ENCODE data around the gene PDE2A.

PDE2A gene

GRCh38 chr11:72661486-72661885 is 12.7 kb downstream of the PDE2A start:
- in situ Hi-C loops (cut with HindIII; ENCODE audit: low sequenced_read_pairs), result no loop called here

- in situ Hi-C loops (cut with HindIII; ENCODE audit: low sequenced_read_pairs), result loop anchor here (5.0 kb wide), 1 partner anchor 102 kb away; no protein-coding TSS in a partner anchor
Measured at GRCh38 chr11:72658989-72659640, 15.1 kb downstream of the PDE2A start.

- in situ Hi-C loops (cut with HindIII; ENCODE audit: low sequenced_read_pairs), result loop anchor here (5.0 kb wide), 1 partner anchor 100 kb away; no protein-coding TSS in a partner anchor
Measured at GRCh38 chr11:72657411-72658100, 16.7 kb downstream of the PDE2A start.

GRCh38 chr11:72655896-72656464 is 18.2 kb downstream of the PDE2A start:
- in situ Hi-C loops (cut with HindIII; ENCODE audit: low sequenced_read_pairs), result loop anchor here (5.0 kb wide), 1 partner anchor 99 kb away; no protein-coding TSS in a partner anchor

- in situ Hi-C loops (cut with HindIII; ENCODE audit: low sequenced_read_pairs), result loop anchor here (5.0 kb wide), 1 partner anchor 98 kb away; no protein-coding TSS in a partner anchor
Measured at GRCh38 chr11:72655014-72655413, 19.2 kb downstream of the PDE2A start.

- in situ Hi-C loops (cut with HindIII; ENCODE audit: low sequenced_read_pairs), result no loop called here
Measured at GRCh38 chr11:72653649-72654048, 20.6 kb downstream of the PDE2A start.

- in situ Hi-C loops (cut with HindIII; ENCODE audit: low sequenced_read_pairs), result no loop called here
Measured at GRCh38 chr11:72652873-72653630, 21.2 kb downstream of the PDE2A start.

- in situ Hi-C loops (cut with HindIII; ENCODE audit: low sequenced_read_pairs), result no loop called here
Measured at GRCh38 chr11:72652133-72652532, 22.1 kb downstream of the PDE2A start.

GRCh38 chr11:72649215-72649976 is 24.8 kb downstream of the PDE2A start:
- in situ Hi-C loops (cut with HindIII; ENCODE audit: low sequenced_read_pairs), result no loop called here

GRCh38 chr11:72648384-72649136 is 25.7 kb downstream of the PDE2A start:
- in situ Hi-C loops (cut with HindIII; ENCODE audit: low sequenced_read_pairs), result no loop called here

GRCh38 chr11:72647882-72648281 is 26.3 kb downstream of the PDE2A start:
- in situ Hi-C loops (cut with HindIII; ENCODE audit: low sequenced_read_pairs), result no loop called here

GRCh38 chr11:72646472-72646871 is 27.8 kb downstream of the PDE2A start:
- in situ Hi-C loops (cut with HindIII; ENCODE audit: low sequenced_read_pairs), result no loop called here

GRCh38 chr11:72646024-72646423 is 28.2 kb downstream of the PDE2A start:
- in situ Hi-C loops (cut with HindIII; ENCODE audit: low sequenced_read_pairs), result no loop called here

GRCh38 chr11:72643547-72643946 is 30.7 kb downstream of the PDE2A start:
- in situ Hi-C loops (cut with HindIII; ENCODE audit: low sequenced_read_pairs), result no loop called here

GRCh38 chr11:72642884-72643522 is 31.2 kb downstream of the PDE2A start:
- in situ Hi-C loops (cut with HindIII; ENCODE audit: low sequenced_read_pairs), result no loop called here

GRCh38 chr11:72642043-72642883 is 32.0 kb downstream of the PDE2A start:
- in situ Hi-C loops (cut with HindIII; ENCODE audit: low sequenced_read_pairs), result no loop called here

- in situ Hi-C loops (cut with HindIII; ENCODE audit: low sequenced_read_pairs), result no loop called here
Measured at GRCh38 chr11:72641522-72642042, 32.6 kb downstream of the PDE2A start.
